T-helper 2 cell treated with Interferon-gamma antibody and Interleukin-4, amounts not matched to agents 5 μg/mL and 100 μg/mL, for 36 hours (primary cell): ENCODE results near the gene PPP1R1B.

Experiments
- DNase-seq: peaks from one replicate; pipeline ENCODE4 v3.0.0; 2021; ENCODE audit warnings: low spot score
- H3K27ac Mint-ChIP-seq: one replicate; pipeline ENCODE4 v1.8.0; 2021; ENCODE audit warnings: mild to moderate bottlenecking, mixed read lengths
- H3K27me3 Mint-ChIP-seq: one replicate; pipeline ENCODE4 v1.8.0; 2021; ENCODE audit warnings: low read depth, mixed read lengths
- H3K36me3 Mint-ChIP-seq: one replicate; pipeline ENCODE4 v1.8.0; 2021; ENCODE audit warnings: low read depth, mixed read lengths
- H3K4me1 Mint-ChIP-seq: one replicate; pipeline ENCODE4 v1.8.0; 2021; ENCODE audit warnings: low read depth, mixed read lengths
- H3K4me3 Mint-ChIP-seq: one replicate; pipeline ENCODE4 v1.8.0; 2022; ENCODE audit warnings: mild to moderate bottlenecking, moderate library complexity, mixed read lengths
- H3K9me3 Mint-ChIP-seq: one replicate; pipeline ENCODE4 v1.8.0; 2021; ENCODE audit warnings: mixed read lengths

PPP1R1B gene

DNA sequence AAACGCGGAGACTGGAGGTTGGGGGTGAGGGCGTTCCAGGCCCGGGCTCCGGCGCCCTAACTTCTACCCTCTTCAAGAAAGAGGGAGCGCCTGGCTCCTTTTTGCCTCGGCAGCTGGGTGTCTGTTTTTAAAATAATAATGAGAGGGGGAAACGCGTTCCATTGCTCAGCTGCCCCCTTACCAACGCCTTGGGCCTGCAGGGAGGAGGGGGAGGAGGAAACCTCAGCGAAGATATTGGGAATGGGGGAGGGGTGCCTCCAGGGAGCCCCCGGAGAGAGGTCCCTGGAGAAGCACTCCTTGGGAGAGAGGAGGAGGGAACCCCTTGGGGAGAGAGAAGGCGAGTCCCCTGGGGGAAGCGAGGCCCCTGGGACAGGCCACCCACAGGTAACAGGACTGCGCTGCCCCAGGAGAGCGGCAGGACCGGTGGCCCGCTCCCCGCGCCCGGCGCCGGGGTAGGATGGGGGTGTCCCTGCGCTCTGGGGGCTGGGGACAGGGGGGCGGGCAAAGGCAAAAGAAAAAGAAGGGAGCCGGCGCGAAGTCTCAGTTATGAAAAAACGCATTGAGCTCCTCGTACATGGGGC is 21.8 kb upstream of the PPP1R1B start:
- no peaks in the 10 kb centered on the region for H3K36me3 Mint-ChIP-seq
- no peak overlapping the region for H3K4me3 Mint-ChIP-seq
- peaks cover 85% of the 10 kb centered on the region for H3K27me3 Mint-ChIP-seq
- H3K9me3 Mint-ChIP-seq, result no peaks in the 10 kb centered on the region
- H3K4me1 Mint-ChIP-seq, result peaks cover 2% of the 10 kb centered on the region
- no peak for DNase-seq
- H3K27ac Mint-ChIP-seq, result peak overlapping the region; percentile 62

DNA sequence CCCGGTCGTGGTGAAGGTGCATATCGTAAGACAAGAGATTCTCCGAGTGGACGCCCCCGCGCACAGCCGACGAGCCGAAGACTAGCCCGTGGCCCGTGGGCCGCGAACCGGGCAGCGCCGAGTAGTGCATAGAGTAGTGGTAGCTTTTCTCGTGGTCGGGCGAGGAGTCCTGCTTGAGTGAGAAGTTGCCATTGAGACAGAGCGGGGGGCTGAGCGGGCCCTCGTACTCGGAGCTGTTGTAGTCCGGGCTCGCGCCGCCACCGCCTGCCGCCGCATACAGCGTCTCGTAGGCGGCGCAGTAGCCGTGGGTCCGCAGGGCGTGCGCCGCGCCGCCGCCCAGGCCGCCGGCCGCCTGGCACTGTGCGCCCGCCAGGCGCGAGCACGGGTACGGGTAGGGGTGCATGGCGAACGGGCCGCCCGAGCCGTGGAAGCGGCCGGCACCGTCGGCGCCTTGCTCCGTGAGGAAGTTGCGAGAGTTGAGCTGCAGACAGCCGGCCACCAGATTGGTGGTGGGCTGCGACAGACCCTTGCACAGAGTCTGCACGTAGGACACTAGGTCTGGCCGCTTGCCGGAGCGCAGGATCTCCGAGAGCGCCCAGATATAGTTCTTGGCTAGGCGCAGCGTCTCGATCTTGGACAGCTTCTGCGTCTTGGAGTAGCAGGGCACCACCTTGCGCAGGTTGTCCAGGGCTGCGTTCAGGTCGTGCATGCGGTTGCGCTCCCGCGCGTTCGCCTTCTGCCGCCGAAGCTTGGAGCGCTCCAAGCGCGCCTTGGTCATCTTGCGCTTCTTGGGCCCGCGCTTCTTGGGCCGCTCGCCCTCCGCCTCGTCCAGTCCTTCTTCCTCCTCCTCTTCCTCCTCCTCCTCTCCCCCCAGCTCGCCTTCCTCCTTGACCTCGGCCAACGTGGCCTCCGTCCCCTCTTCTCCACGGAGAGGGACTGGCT is 21.0 kb upstream of the PPP1R1B start:
- no peak overlapping the region for H3K27ac Mint-ChIP-seq
- H3K4me3 Mint-ChIP-seq, result no peak overlapping the region
- H3K27me3 Mint-ChIP-seq, result peaks cover 78% of the 10 kb centered on the region
- DNase-seq, result no peak
- no peaks in the 10 kb centered on the region for H3K9me3 Mint-ChIP-seq
- no peaks in the 10 kb centered on the region for H3K36me3 Mint-ChIP-seq
- peaks cover 2% of the 10 kb centered on the region for H3K4me1 Mint-ChIP-seq

DNA sequence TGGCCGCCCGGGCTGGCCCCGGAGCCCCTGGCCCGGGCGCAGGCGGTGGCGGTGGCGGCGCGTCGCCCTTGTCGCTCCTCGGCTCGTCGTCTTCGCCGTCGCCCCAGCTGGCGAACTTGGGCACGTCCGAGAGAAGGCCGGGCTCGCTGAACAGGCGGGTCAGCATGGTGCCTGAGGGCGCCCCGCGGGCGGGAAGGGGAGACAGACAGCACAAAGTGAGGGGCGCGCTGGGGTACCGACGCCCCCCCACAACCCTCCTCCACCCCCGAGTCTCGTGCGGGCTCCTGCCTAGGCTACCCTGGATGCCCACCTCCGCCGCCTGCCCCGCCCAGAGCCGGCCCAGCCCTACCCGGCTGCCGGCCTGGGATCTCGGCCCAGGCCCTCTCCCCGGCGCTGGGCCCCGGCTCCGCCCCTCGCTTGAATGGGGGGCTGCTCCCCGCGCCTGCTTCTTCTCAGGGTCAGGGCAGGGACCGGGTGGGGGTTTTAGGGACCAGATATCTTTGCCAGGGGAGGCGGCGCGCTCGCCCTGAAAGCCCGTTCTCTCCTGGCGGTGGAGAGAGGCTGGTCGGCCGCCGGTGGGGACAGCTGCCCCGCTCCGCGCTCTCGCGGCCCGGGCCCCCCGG is 20.2 kb upstream of the PPP1R1B start:
- peaks cover 2% of the 10 kb centered on the region for H3K4me1 Mint-ChIP-seq
- H3K4me3 Mint-ChIP-seq, result no peak overlapping the region
- H3K36me3 Mint-ChIP-seq, result no peaks in the 10 kb centered on the region
- DNase-seq, result no peak
- no peak overlapping the region for H3K27ac Mint-ChIP-seq
- no peaks in the 10 kb centered on the region for H3K9me3 Mint-ChIP-seq
- H3K27me3 Mint-ChIP-seq, result peaks cover 78% of the 10 kb centered on the region

DNA sequence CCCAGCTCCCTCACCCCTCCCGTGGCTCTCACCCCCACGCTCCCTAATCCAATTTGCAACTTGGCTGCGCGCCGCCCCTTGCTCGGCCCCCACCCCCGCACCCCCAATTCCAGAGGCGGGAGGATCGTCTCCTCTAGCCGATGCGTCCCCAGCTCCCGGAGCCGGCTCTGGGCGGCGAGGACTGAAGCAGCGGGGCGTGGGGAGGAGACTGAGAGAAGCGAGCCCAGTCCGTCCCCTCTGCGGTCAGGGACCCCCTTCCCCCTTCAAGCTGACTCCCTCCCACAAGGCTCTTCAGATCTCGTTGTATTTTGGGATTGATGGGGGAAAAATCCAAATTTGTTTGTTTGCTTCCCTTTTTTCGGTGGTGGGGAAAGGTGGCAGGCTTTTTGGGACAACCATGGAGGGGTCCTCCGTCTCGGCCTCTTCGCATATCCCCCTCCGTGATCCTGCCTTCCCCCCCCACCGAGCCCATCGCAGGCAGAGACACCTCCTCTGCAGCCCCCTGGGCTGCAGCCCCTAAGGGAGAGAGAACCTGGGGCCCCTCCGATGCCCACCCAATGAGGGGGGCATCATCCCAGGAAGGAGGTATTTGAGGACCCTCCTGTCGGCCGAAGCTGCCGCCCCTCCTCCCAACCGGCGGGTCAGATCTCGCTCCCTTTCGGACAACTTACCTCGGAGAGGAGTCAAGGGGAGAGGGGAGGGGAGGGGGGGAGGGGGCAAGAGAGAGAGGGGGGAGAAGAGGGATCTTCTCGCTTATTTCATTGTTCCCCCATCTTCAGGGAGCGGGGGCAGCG is 19.5 kb upstream of the PPP1R1B start:
- Mint-ChIP-seq H3K36me3 (no peaks in the 10 kb centered on the region), H3K4me3 (no peak overlapping the region), H3K27me3 (peaks cover 71% of the 10 kb centered on the region), H3K4me1 (peaks cover 2% of the 10 kb centered on the region), H3K27ac (no peak overlapping the region), H3K9me3 (no peaks in the 10 kb centered on the region)
- no peak for DNase-seq

DNA sequence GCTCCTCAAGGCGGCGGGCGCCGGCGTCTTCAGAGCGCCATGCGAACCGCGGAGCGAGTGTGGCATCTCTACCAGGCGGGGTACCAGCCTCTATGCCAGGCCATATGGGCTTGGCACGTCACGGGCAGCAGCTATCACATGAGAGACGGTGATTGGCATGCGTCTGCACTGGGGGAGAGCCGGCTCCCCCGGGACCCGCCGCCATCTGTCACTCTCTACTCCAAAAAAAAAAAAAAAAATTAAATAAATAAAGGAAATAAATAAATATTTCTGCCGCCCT is 19.0 kb upstream of the PPP1R1B start, which contains the start of gene NEUROD2:
NEUROD2 (minus strand) TSS at position 70 of the 280 bp plus-strand sequence. CDS start 1,321 bp downstream, outside the sequence.
- Mint-ChIP-seq H3K9me3 (no peaks in the 10 kb centered on the region), H3K4me3 (no peak within 1 kb of the TSS), H3K27ac (no peak within 1 kb of the TSS), H3K27me3 (peaks cover 66% of the 10 kb centered on the region), H3K4me1 (peaks cover 2% of the 10 kb centered on the region), H3K36me3 (no peaks in the 10 kb centered on the region)
- no peak for DNase-seq

DNA sequence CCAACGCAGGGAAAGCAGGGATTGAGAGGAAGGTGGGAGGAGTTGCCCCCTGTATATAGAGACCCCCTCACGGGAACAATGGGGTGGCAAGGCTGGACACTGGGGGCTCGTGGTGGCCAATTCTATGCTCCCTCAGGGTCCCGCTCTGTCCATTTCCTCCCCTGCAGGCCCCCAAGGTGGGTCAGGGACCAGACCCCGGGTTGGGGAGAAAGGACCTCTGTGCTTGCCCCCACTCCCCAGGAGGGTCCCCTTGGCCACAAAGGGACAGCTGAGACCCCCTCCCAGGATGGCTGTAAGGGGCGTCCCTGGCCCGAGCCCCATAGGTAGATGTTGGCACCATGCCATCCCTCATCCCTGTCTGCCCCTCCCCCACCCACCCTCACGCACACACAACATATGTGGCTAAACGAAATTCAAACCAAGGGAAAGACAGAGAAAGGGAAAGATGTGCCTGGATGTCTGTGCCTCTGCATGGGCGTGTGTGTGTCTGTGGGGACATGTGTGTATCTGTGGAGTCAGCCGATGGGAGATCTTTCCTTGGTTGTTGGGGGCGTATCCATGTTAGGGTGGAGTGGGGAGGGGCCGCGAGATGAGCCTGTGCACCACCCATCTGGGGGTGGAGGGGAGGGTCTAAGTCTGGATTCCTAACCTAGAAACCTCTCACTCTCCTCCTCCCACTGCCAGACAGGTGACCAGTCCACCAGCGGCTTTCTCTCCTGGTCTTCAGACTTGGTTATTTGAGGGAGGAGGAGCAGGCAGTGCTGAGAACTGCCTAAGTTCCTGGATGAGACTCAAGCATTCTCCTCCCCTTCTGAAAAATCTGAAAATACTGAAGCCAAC is 18.4 kb upstream of the PPP1R1B start:
- Mint-ChIP-seq H3K4me3 (no peak overlapping the region), H3K27ac (no peak overlapping the region), H3K4me1 (peaks cover 2% of the 10 kb centered on the region), H3K36me3 (no peaks in the 10 kb centered on the region), H3K9me3 (no peaks in the 10 kb centered on the region), H3K27me3 (peaks cover 60% of the 10 kb centered on the region)
- DNase-seq, result no peak

DNA sequence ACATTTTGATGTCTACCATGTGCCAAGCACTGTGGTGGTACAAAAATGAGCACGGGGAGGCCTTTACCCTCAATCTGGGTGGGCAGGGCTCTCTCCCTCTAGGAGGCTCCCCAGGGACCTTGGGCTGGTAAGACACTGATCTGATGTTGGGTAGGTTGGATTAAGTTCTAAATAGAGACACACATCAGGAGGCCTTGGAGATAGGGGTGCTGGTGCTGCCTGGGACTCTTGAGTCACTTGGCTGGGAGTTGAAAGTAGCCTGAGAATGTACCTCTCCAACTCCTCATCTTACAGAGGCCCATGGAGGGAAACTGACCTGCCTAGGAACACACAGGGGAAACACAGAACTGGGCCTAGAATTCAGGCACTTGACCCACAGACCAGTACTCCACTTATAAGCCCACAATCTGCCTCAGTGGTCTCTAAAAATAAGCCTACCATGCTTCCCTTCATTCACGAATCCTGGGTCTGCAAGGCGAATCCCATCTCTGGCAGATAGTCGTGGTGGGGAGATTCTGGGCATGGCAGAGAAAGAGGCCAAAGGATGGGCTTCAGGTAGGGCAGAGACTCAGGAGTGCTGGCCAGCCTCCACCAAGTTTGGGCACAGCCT is 17.2 kb upstream of the PPP1R1B start:
- Mint-ChIP-seq H3K27ac (no peak overlapping the region), H3K4me3 (no peak overlapping the region), H3K9me3 (no peaks in the 10 kb centered on the region), H3K27me3 (peaks cover 56% of the 10 kb centered on the region), H3K4me1 (peaks cover 2% of the 10 kb centered on the region), H3K36me3 (no peaks in the 10 kb centered on the region)
- no peak for DNase-seq

DNA sequence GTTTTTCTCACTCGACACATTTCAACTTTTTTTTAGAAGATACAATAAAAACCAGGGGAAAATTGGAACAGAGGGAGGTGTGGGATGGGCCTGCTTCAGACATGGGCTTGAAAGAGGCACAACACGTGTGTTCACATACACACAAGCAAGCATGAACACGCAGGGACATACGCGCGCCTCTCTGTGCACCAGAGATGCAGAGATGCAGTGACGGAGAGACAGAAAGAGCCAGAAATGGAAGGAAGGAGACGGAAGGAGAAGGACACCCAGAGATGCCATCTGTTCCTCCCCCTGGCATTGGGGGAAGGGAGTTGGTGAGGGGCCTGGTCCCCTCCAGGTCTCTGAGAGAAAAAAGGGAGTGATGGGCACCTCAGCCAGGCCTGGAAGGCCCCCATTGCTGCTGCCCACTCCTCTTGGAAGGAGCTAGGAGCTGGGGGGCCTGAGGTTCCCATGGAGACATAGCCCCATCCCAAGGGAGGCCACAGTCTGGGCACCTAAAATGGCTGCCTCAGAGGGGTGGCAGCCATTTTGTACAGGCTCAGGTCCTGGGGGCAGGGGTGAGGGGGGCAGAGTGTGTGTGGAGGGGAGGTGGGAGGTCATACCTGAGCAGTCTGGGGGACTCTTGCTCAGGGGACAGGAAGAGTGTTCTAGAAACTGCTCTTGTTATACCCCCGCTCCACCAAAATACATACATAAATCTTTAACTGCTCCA is 15.2 kb upstream of the PPP1R1B start:
- Mint-ChIP-seq H3K9me3 (no peaks in the 10 kb centered on the region), H3K27ac (no peak overlapping the region), H3K36me3 (no peaks in the 10 kb centered on the region), H3K27me3 (peaks cover 61% of the 10 kb centered on the region), H3K4me3 (no peak overlapping the region), H3K4me1 (no peaks in the 10 kb centered on the region)
- no peak for DNase-seq

DNA sequence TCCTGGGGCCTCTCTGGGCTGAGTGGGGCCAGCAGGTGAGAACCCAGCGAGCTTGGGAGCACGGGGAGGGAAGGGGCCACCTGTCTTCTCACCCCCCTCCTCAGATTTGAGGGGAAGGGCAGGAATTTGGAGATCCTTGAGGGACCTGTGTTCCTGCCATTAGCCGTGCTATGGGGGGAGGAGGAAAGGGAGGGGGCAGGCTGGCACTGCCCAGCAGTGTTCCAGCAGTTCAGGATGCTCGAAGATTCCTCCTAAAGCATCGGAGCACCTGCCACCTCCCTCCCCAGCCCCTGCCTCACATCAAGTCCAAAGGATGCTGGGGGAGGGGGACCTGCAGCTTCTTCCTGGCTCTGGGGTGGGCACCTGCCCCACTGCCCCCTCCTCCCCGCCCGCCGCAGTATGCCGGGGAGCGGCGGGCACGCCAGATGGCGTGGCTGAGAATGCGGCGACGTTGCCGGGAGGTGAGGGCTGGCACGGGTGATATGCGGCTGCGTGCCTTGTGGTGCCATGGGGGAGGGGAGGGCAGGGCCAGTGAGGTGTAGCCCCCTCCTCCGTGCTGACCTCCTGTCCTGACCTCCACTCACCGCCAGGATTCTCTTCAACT is 14.4 kb upstream of the PPP1R1B start:
- Mint-ChIP-seq H3K27ac (no peak overlapping the region), H3K27me3 (peaks cover 63% of the 10 kb centered on the region), H3K9me3 (no peaks in the 10 kb centered on the region), H3K36me3 (no peaks in the 10 kb centered on the region), H3K4me3 (no peak overlapping the region), H3K4me1 (no peaks in the 10 kb centered on the region)
- no peak for DNase-seq

DNA sequence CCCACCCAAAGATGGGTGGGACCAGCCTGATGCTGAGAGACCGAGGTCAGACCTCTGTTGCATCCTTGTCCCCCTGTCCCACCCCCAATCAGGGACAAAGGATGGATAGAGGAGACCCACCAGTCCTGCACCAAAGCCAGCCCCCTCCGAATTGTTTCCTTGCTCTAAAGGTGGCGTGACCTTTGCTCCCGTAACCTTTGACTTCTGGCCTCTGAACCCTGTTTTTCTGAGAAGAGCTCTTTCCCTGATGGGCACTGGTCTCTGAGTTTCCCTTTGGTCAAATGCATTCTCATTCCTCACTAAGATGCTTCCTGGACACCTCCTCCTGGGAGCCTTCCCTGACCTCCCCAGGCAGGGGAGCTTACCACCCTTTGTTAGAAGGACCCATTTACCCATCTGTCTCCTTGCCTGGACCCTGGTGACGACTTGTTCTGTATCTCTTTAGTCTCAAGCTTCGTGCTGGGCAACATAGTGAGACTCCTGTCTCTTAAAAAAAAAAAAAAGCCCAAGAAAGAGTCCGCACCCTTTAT is 13.8 kb upstream of the PPP1R1B start:
- no peak overlapping the region for H3K27ac Mint-ChIP-seq
- H3K4me1 Mint-ChIP-seq, result no peaks in the 10 kb centered on the region
- no peak for DNase-seq
- H3K4me3 Mint-ChIP-seq, result no peak overlapping the region
- no peaks in the 10 kb centered on the region for H3K36me3 Mint-ChIP-seq
- peaks cover 61% of the 10 kb centered on the region for H3K27me3 Mint-ChIP-seq
- no peaks in the 10 kb centered on the region for H3K9me3 Mint-ChIP-seq

DNA sequence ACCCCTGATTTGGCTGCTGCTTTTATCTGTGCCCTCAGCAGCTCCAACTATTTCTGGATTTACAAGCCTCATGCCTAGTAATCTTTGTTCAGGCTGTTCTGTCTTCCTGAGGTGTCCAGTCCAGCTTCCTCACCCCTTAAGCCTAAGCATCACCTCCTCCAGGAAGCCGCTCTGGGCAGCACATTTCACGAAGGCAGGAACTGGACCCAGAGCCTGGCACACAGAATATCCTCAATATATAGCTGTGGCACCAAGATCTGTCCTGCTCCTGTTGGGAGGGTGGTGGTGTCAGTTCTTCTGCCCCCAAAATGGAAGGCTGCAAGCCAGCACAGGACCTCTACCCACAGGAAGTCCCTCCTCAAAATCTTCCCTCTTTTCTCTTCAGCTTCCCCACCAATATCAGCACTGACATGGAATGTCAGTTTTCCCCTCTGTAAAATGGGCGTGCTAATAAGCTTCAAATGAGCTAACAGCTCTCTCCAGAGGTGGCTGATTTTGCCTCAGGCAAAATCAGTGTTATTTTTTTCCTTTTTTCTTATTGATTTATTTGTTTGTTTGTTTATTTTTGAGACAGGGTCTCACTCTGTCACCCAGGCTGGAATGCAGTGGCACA is 12.1 kb upstream of the PPP1R1B start:
- no peaks in the 10 kb centered on the region for H3K36me3 Mint-ChIP-seq
- no peaks in the 10 kb centered on the region for H3K4me1 Mint-ChIP-seq
- H3K27ac Mint-ChIP-seq, result no peak overlapping the region
- DNase-seq, result no peak
- peaks cover 59% of the 10 kb centered on the region for H3K27me3 Mint-ChIP-seq
- H3K4me3 Mint-ChIP-seq, result no peak overlapping the region
- no peaks in the 10 kb centered on the region for H3K9me3 Mint-ChIP-seq

DNA sequence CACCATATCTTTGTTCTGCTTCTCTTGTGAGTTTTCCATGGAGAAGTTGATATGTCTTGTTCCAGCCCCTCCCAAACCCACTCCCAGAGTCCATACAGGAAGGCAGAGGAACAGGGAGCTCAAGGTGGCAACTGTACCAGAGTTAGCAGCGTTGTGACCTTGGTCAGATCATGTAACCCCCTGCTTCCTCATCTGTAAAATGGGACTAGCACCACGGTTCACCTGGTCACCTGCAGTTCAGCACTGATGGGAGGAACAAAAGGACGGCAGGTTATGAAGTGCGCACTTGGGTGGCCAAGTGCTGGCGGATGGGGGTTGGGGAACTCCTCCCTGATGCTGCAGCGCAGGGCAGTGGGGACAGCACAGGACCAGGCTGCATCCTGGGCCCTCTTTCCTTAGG is 11.3 kb upstream of the PPP1R1B start:
- peaks cover 60% of the 10 kb centered on the region for H3K27me3 Mint-ChIP-seq
- H3K4me3 Mint-ChIP-seq, result no peak overlapping the region
- no peaks in the 10 kb centered on the region for H3K4me1 Mint-ChIP-seq
- H3K36me3 Mint-ChIP-seq, result no peaks in the 10 kb centered on the region
- DNase-seq, result no peak
- no peaks in the 10 kb centered on the region for H3K9me3 Mint-ChIP-seq
- no peak overlapping the region for H3K27ac Mint-ChIP-seq
